HepG2 (cell line): ENCODE measurements around the gene IL6ST. TPM values are rescaled to one million over a fixed set of nuclear protein-coding genes. Genes with fewer than 3 reads are reported as not detected.

ENCODE experiments used
- AGO1 ChIP-seq: fragments of 200-400 bp; formaldehyde crosslinking; IDR thresholded peaks from 2 replicates; pipeline ENCODE4 v1.6.1; 2017; ENCODE audit warnings: mild to moderate bottlenecking, low read depth, low read length, moderate library complexity; ENCODE audit not compliant: poor library complexity, severe bottlenecking
- ATF2 ChIP-seq: sonication (generic); formaldehyde crosslinking; IDR thresholded peaks from 2 replicates; pipeline ENCODE4 v1.4.0; 2020; ENCODE audit warnings: missing genetic modification reagents
- CEBPZ ChIP-seq: IDR thresholded peaks from 2 replicates; pipeline ENCODE4 v1.6.1; 2012; ENCODE audit warnings: low read length, improper control_type of control experiment
- CTCF ChIP-seq: sonication (generic); formaldehyde crosslinking; IDR thresholded peaks from 2 replicates; pipeline ENCODE4 v1.5.0; 2020; ENCODE audit warnings: mild to moderate bottlenecking, missing genetic modification reagents, moderate library complexity
- ELF1 ChIP-seq: sonication (generic); formaldehyde crosslinking; IDR thresholded peaks from 2 replicates; pipeline ENCODE4 v1.4.0; 2020; ENCODE audit warnings: missing genetic modification reagents
- HBP1 ChIP-seq: IDR thresholded peaks from 2 replicates; pipeline ENCODE4 v1.6.1; 2016; ENCODE audit warnings: low read depth, control low read depth
- HINFP ChIP-seq: sonication (generic); formaldehyde crosslinking; IDR thresholded peaks from 2 replicates; pipeline ENCODE4 v1.4.0; 2020; ENCODE audit warnings: low read depth, mild to moderate bottlenecking, missing genetic modification reagents
- NR2F1 ChIP-seq, 2 experiments: fragments of 450-650 bp in 1 of 2; formaldehyde crosslinking in 1 of 2; IDR thresholded peaks; 2 replicates each; pipeline versions ENCODE4 v1.5.0 to v1.6.1; 2016 to 2020; ENCODE audit warnings: mild to moderate bottlenecking in 1 of 2, missing compliant biosample characterization in 1 of 2, missing genetic modification reagents in 1 of 2, moderate library complexity in 1 of 2
- RCOR2 ChIP-seq: IDR thresholded peaks from 2 replicates; pipeline ENCODE4 v1.6.1; 2016; ENCODE audit warnings: missing biosample characterization, missing genetic modification reagents
- REPIN1 ChIP-seq: sonication (generic); formaldehyde crosslinking; IDR thresholded peaks from 2 replicates; pipeline ENCODE4 v1.8.0; 2022; ENCODE audit warnings: missing genetic modification reagents, low read depth, mild to moderate bottlenecking, borderline replicate concordance
- ZBTB14 ChIP-seq: sonication (generic); formaldehyde crosslinking; IDR thresholded peaks from 2 replicates; pipeline ENCODE4 v1.4.0; 2020; ENCODE audit warnings: missing genetic modification reagents
- ZFX ChIP-seq: sonication (generic); formaldehyde crosslinking; IDR thresholded peaks from 2 replicates; pipeline ENCODE4 v1.4.0; 2020; ENCODE audit warnings: mild to moderate bottlenecking, low read depth, missing genetic modification reagents, moderate library complexity
- ZNF350 ChIP-seq: sonication (generic); formaldehyde crosslinking; IDR thresholded peaks from 2 replicates; pipeline ENCODE4 v1.4.0; 2020; ENCODE audit warnings: mild to moderate bottlenecking, low read depth, missing genetic modification reagents, borderline replicate concordance
- ZNF556 ChIP-seq: sonication (generic); formaldehyde crosslinking; IDR thresholded peaks from 2 replicates; pipeline ENCODE4 v1.4.0; 2020; ENCODE audit warnings: mild to moderate bottlenecking, missing genetic modification reagents, borderline replicate concordance
- ZNF557 ChIP-seq: sonication (generic); formaldehyde crosslinking; IDR thresholded peaks from 2 replicates; pipeline ENCODE4 v1.4.0; 2020; ENCODE audit warnings: missing genetic modification reagents
- ZNF7 ChIP-seq: IDR thresholded peaks from 2 replicates; pipeline ENCODE4 v1.6.1; 2016; ENCODE audit warnings: missing biosample characterization, missing genetic modification reagents
- ZNF724P ChIP-seq: sonication (generic); formaldehyde crosslinking; IDR thresholded peaks from 2 replicates; pipeline ENCODE4 v1.8.0; 2022; ENCODE audit warnings: missing genetic modification reagents, borderline replicate concordance
- ZNF777 ChIP-seq: sonication (generic); formaldehyde crosslinking; IDR thresholded peaks from 2 replicates; pipeline ENCODE4 v1.4.0; 2020; ENCODE audit warnings: missing genetic modification reagents
- polyA plus RNA-seq, 8 experiments: library from polyadenylated mRNA; depleted of rRNA in 3 of 8; stranded (reverse) in 7 of 8; unstranded in 1 of 8; fragments of >200 nt; fragmentation: Illumina TruSeq in 4 of 8; extraction: Trizol in 4 of 8; gene quantifications; 2 replicates each; pipeline versions ENCODE4 v1.2.1 to v1.2.3, GENCODE V29; 2011 to 2016; ENCODE audit warnings: low read depth in 4 of 8, missing spikeins in 1 of 8, mixed read lengths in 1 of 8; ENCODE audit not compliant: insufficient read depth in 1 of 8
- total RNA-seq, 5 experiments: library from RNA; depleted of rRNA; stranded (reverse); fragments of >200 nt; fragmentation: Illumina TruSeq; extraction: Trizol; gene quantifications; 2 replicates each; pipeline ENCODE4 v1.2.3, GENCODE V29; 2016; ENCODE audit warnings: low read depth in 1 of 5

Gene IL6ST
- total and polyA plus RNA-seq, 2 of the 13 experiments (the other 11 are each of a cell fraction or from before 2014, with no cell fraction given) = 66.6 to 166 TPM

- 0 out of 2 replicates have a peak, but pooled peaks have one; percentile 12 for TF ChIP-seq CTCF (CRISPR knock-in tag)
- peak; percentile 79 for TF ChIP-seq RCOR2 (CRISPR knock-in tag)
- no peak for TF ChIP-seq CEBPZ
- TF ChIP-seq ELF1 = no peak
- TF ChIP-seq HINFP (CRISPR knock-in tag) = no peak
- TF ChIP-seq ATF2 (CRISPR knock-in tag) = peak; percentile 97
- TF ChIP-seq REPIN1 = peak; percentile 19; the same call in 1 of the 2 replicates
- TF ChIP-seq ZNF724P = no peak
- TF ChIP-seq ZNF557 (CRISPR knock-in tag) = no peak
- no peak for TF ChIP-seq ZBTB14 (CRISPR knock-in tag)
- no peak for TF ChIP-seq HBP1 (CRISPR knock-in tag)
- TF ChIP-seq NR2F1 (CRISPR knock-in tag; IDR thresholded peaks at IDR 0.05) = no peak
- TF ChIP-seq ZNF7 (CRISPR knock-in tag) = no peak
- TF ChIP-seq ZFX (CRISPR knock-in tag) = no peak
- no peak for TF ChIP-seq AGO1
- TF ChIP-seq ZNF556 = no peak
- no peak for TF ChIP-seq ZNF777 (CRISPR knock-in tag)
- TF ChIP-seq ZNF350 (CRISPR knock-in tag) = no peak
Measured at GRCh38 chr5:56025151-56025885, 30.6 kb upstream of the IL6ST start (continued).
